ENCODE measurements around the gene LYRM7. TPM values are rescaled to one million over a fixed set of nuclear protein-coding genes. Genes with fewer than 3 reads are reported as not detected.

LYRM7 gene
- total RNA-seq, 1 experiment from 2014 or later, result 17.3 TPM

GRCh38 chr5:131156957-131157356 is 13.8 kb upstream of the LYRM7 start:
- TF ChIP-seq CTCF (conservative IDR thresholded peaks at IDR 0.05; ENCODE audit: low read depth, low read length), result no peak
- TF ChIP-seq EZH2 (IDR thresholded peaks at IDR 0.05; ENCODE audit: borderline replicate concordance, low read depth, low read length, poor library complexity, severe bottlenecking), result no peak
- CTCF ChIA-PET, result no interaction called here
- Histone ChIP-seq H3K4me1 (ENCODE audit: insufficient read depth, low read length, poor library complexity, severe bottlenecking) (peaks cover 5% of the 10 kb centered on the region), H3K9me3 (ENCODE audit: low read depth, low read length, poor library complexity, severe bottlenecking) (no peaks in the 10 kb centered on the region), H3K27me3 (replicated peaks; ENCODE audit: insufficient read depth, low read depth, low read length, poor library complexity) (no peaks in the 10 kb centered on the region), H3K27ac (ENCODE audit: low read depth, low read length, poor library complexity, severe bottlenecking) (no peak overlapping the region), H3K4me3 (ENCODE audit: low read depth, low read length, poor library complexity, severe bottlenecking) (no peak overlapping the region), H3K36me3 (ENCODE audit: insufficient read depth, low read length, poor library complexity, severe bottlenecking) (peaks cover 41% of the 10 kb centered on the region)
- no TSS peak for BruUV-seq (replicated peaks)
- no peak for DNase-seq (ENCODE audit: low spot score)
- POLR2A ChIA-PET (ENCODE audit: low non-redundant PET), result no interaction called here
- intact Hi-C loops (cut with micrococcal nuclease; ENCODE audit: unreplicated experiment), result no loop called here

GRCh38 chr5:131160134-131160533 is 10.6 kb upstream of the LYRM7 start:
- H3K9me3 ChIP-seq (ENCODE audit: low read depth, low read length, poor library complexity, severe bottlenecking), result no peaks in the 10 kb centered on the region
- ChIA-PET POLR2A (ENCODE audit: low non-redundant PET) (no interaction called here), CTCF (no interaction called here)
- H3K4me3 ChIP-seq (ENCODE audit: low read depth, low read length, poor library complexity, severe bottlenecking), result no peak overlapping the region
- no peak for DNase-seq (ENCODE audit: low spot score)
- no peak for TF ChIP-seq EZH2 (IDR thresholded peaks at IDR 0.05; ENCODE audit: borderline replicate concordance, low read depth, low read length, poor library complexity, severe bottlenecking)
- no peak for TF ChIP-seq CTCF (conservative IDR thresholded peaks at IDR 0.05; ENCODE audit: low read depth, low read length)
- no peak overlapping the region for H3K27ac ChIP-seq (ENCODE audit: low read depth, low read length, poor library complexity, severe bottlenecking)
- H3K36me3 ChIP-seq (ENCODE audit: insufficient read depth, low read length, poor library complexity, severe bottlenecking), result peaks cover 48% of the 10 kb centered on the region
- no peaks in the 10 kb centered on the region for H3K27me3 ChIP-seq (replicated peaks; ENCODE audit: insufficient read depth, low read depth, low read length, poor library complexity)
- intact Hi-C loops (cut with micrococcal nuclease; ENCODE audit: unreplicated experiment), result no loop called here
- peaks cover 15% of the 10 kb centered on the region for H3K4me1 ChIP-seq (ENCODE audit: insufficient read depth, low read length, poor library complexity, severe bottlenecking)
- no TSS peak for BruUV-seq (replicated peaks)

DNA sequence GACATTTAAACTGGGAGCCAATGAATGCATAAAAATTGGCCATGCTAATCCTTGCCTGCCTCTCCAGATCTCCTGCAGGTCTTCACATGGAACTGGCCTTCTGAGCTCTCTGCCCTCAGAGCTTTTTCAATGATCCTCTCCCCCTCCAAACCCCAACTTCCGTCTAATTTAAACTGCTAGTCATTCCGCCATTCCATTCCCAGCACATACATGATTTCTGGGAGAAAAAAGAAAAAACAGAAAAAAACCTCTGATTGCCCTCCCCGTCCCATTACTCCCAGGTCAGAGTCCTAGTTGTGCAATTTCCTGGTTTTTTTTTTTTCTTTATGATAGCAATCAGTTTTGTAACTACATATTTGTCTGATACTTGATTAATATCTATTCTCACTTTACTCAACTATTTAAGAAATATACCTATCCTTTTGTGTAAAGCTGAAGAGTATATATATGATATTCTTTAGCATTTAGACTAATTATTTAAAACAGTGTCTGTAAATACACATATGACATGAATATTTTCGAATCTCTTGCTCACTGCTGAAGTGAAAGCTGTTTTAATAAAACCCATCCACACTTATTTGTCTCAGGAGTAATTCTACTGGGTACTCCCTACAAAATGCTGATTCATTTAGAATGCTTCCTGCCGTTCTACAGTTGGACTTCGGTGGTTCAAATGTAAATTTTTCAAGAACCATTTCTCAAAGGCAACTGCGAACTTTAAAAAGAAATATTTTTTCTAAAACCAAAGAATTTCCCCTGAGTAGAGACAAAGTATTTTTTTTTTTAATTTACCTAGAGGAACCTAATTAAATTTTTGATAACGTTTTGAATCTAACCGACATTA is 7.2 kb upstream of the LYRM7 start:
- Histone ChIP-seq H3K27me3 (replicated peaks; ENCODE audit: insufficient read depth, low read depth, low read length, poor library complexity) (no peaks in the 10 kb centered on the region), H3K36me3 (ENCODE audit: insufficient read depth, low read length, poor library complexity, severe bottlenecking) (peaks cover 43% of the 10 kb centered on the region), H3K4me3 (ENCODE audit: low read depth, low read length, poor library complexity, severe bottlenecking) (peak overlapping the region; percentile 86), H3K9me3 (ENCODE audit: low read depth, low read length, poor library complexity, severe bottlenecking) (no peaks in the 10 kb centered on the region), H3K27ac (ENCODE audit: low read depth, low read length, poor library complexity, severe bottlenecking) (peak overlapping the region; percentile 89), H3K4me1 (ENCODE audit: insufficient read depth, low read length, poor library complexity, severe bottlenecking) (peaks cover 10% of the 10 kb centered on the region)
- ChIA-PET POLR2A (ENCODE audit: low non-redundant PET) (no interaction called here), CTCF (interaction anchor here (0.7 kb wide), 1 partner anchor 250 kb away, joined by 3 read pairs; no protein-coding TSS in a partner anchor)
- TF ChIP-seq CTCF (conservative IDR thresholded peaks at IDR 0.05; ENCODE audit: low read depth, low read length) (no peak), EZH2 (IDR thresholded peaks at IDR 0.05; ENCODE audit: borderline replicate concordance, low read depth, low read length, poor library complexity, severe bottlenecking) (no peak)
- DNase-seq (ENCODE audit: low spot score), result peak; percentile 19
- intact Hi-C loops (cut with micrococcal nuclease; ENCODE audit: unreplicated experiment), result loop anchor here (1.0 kb wide), 2 partner anchors 219 to 254 kb away; no protein-coding TSS in a partner anchor
- TSS peak; percentile 62 for BruUV-seq (replicated peaks)

Measured in A673 (cell line).